ENCODE data around the gene PANX3. TPM values are rescaled to one million over a fixed set of nuclear protein-coding genes. Genes with fewer than 3 reads are reported as not detected.

PANX3 gene
- total RNA-seq, 2 experiments from 2014 or later: not detected

DNA sequence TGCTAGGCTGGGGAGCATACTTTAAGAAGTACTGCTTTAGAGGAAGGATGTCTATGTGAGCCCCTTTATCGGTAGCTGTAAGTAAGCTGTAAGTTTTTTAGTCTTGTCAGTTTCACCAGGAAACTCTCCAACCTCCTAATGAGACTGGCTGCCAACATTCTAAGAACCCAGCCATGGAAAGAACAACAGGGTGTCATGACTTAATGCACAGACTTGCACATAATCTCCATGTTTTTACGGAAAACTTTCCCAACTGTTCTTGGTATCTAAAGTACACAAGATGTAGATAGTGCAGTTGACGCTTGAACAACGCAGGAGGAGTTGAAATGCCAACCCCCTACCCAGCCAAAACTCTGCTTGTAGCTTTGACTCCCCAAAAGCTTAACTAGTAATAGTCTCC is 32.5 kb upstream of the PANX3 start:
- no peak overlapping the region for H3K4me3 Mint-ChIP-seq
- TF ChIP-seq, protein P1, sequence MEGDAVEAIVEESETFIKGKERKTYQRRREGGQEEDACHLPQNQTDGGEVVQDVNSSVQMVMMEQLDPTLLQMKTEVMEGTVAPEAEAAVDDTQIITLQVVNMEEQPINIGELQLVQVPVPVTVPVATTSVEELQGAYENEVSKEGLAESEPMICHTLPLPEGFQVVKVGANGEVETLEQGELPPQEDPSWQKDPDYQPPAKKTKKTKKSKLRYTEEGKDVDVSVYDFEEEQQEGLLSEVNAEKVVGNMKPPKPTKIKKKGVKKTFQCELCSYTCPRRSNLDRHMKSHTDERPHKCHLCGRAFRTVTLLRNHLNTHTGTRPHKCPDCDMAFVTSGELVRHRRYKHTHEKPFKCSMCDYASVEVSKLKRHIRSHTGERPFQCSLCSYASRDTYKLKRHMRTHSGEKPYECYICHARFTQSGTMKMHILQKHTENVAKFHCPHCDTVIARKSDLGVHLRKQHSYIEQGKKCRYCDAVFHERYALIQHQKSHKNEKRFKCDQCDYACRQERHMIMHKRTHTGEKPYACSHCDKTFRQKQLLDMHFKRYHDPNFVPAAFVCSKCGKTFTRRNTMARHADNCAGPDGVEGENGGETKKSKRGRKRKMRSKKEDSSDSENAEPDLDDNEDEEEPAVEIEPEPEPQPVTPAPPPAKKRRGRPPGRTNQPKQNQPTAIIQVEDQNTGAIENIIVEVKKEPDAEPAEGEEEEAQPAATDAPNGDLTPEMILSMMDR (IDR thresholded peaks at IDR 0.05): no peak
- H3K36me3 Mint-ChIP-seq (ENCODE audit: low read depth): no peaks in the 10 kb centered on the region
- no peaks in the 10 kb centered on the region for H3K4me1 Mint-ChIP-seq (ENCODE audit: low read depth)
- no peak overlapping the region for H3K27ac Mint-ChIP-seq
- intact Hi-C loops (cut with micrococcal nuclease): no loop called here
- POLR2A ChIA-PET: no interaction called here
- H3K9me3 Mint-ChIP-seq: no peaks in the 10 kb centered on the region
- ATAC-seq: no peak
- CTCF ChIA-PET: interaction anchor here (1.4 kb wide), 1 partner anchor 163 kb away, joined by 4 read pairs; no protein-coding TSS in a partner anchor
- no peak for DNase-seq
- peaks cover 4% of the 10 kb centered on the region for H3K27me3 Mint-ChIP-seq

- Mint-ChIP-seq H3K27me3 (peaks cover 2% of the 10 kb centered on the region), H3K4me3 (no peak overlapping the region), H3K36me3 (ENCODE audit: low read depth) (no peaks in the 10 kb centered on the region), H3K9me3 (no peaks in the 10 kb centered on the region), H3K4me1 (ENCODE audit: low read depth) (no peaks in the 10 kb centered on the region), H3K27ac (no peak overlapping the region)
- intact Hi-C loops (cut with micrococcal nuclease): no loop called here
- DNase-seq (no peak), ATAC-seq (no peak)
- ChIA-PET CTCF (interaction anchor here (1.1 kb wide), 1 partner anchor 119 kb away, joined by 3 read pairs; no protein-coding TSS in a partner anchor), POLR2A (no interaction called here)
- TF ChIP-seq, protein P1 (IDR thresholded peaks at IDR 0.05): no peak
Measured at GRCh38 chr11:124581817-124582216, 29.4 kb upstream of the PANX3 start.

GRCh38 chr11:124582565-124582964 is 28.7 kb upstream of the PANX3 start:
- peaks cover 9% of the 10 kb centered on the region for H3K27me3 Mint-ChIP-seq
- ChIA-PET POLR2A (no interaction called here), CTCF (interaction anchor here (0.6 to 1.4 kb wide), 5 partner anchors 12 to 167 kb away, joined by 3 to 5 read pairs (median 3); no protein-coding TSS in a partner anchor)
- no peak for DNase-seq
- TF ChIP-seq, protein P1 (IDR thresholded peaks at IDR 0.05): no peak
- H3K9me3 Mint-ChIP-seq: no peaks in the 10 kb centered on the region
- no peak for ATAC-seq
- H3K27ac Mint-ChIP-seq: no peak overlapping the region
- no peaks in the 10 kb centered on the region for H3K4me1 Mint-ChIP-seq (ENCODE audit: low read depth)
- H3K36me3 Mint-ChIP-seq (ENCODE audit: low read depth): no peaks in the 10 kb centered on the region
- H3K4me3 Mint-ChIP-seq: no peak overlapping the region
- intact Hi-C loops (cut with micrococcal nuclease): no loop called here

DNA sequence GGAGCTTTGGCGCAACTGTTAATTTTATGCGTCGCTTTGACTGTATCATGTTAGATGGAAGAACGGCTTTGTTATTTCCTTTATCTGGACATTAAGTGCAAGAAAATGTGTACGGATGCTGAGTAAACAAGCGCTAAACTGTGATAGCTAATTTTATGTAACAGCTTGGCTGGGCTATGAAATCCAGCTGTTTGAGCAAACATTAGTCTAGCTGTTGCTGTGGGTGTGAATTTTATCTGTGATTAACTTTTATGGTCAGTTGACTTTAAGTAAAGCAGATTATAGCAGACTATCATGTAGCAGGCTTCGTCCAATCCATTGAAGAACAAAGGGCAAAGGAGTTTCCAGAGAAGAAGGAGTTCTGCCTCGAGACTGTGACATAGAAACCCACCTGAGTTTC is 27.4 kb upstream of the PANX3 start:
- Mint-ChIP-seq H3K36me3 (ENCODE audit: low read depth) (no peaks in the 10 kb centered on the region), H3K27me3 (peaks cover 14% of the 10 kb centered on the region), H3K4me3 (no peak overlapping the region), H3K27ac (no peak overlapping the region), H3K9me3 (no peaks in the 10 kb centered on the region), H3K4me1 (ENCODE audit: low read depth) (no peaks in the 10 kb centered on the region)
- ChIA-PET POLR2A (no interaction called here), CTCF (interaction anchor here (0.8 to 2.5 kb wide), 7 partner anchors 10 to 1685 kb away, joined by 3 to 16 read pairs (median 4); partner anchors contain the start of genes FOXRED1, OR8A1 and SRPRA)
- TF ChIP-seq, protein P1 (IDR thresholded peaks at IDR 0.05): no peak
- intact Hi-C loops (cut with micrococcal nuclease): no loop called here
- DNase-seq (no peak), ATAC-seq (no peak)

- TF ChIP-seq, protein P1 (IDR thresholded peaks at IDR 0.05): no peak
- no peaks in the 10 kb centered on the region for H3K4me1 Mint-ChIP-seq (ENCODE audit: low read depth)
- H3K27me3 Mint-ChIP-seq: peaks cover 14% of the 10 kb centered on the region
- no peak overlapping the region for H3K27ac Mint-ChIP-seq
- POLR2A ChIA-PET: interaction anchor here (0.7 kb wide), 1 partner anchor 50 kb away, joined by 3 read pairs; no protein-coding TSS in a partner anchor
- ATAC-seq (no peak), DNase-seq (no peak)
- CTCF ChIA-PET: interaction anchor here (0.6 to 2.5 kb wide), 9 partner anchors 10 to 183 kb away, joined by 3 to 16 read pairs (median 5); partner anchors contain the start of gene OR8A1
- H3K36me3 Mint-ChIP-seq (ENCODE audit: low read depth): no peaks in the 10 kb centered on the region
- H3K9me3 Mint-ChIP-seq: no peaks in the 10 kb centered on the region
- intact Hi-C loops (cut with micrococcal nuclease): loop anchor here (5.0 kb wide), 1 partner anchor 513 kb away; no protein-coding TSS in a partner anchor
- H3K4me3 Mint-ChIP-seq: no peak overlapping the region
Measured at GRCh38 chr11:124584681-124585372, 26.4 kb upstream of the PANX3 start.
